22Rv1 (cell line): Measurements from ENCODE around the gene DAGLA.

Source experiments
- H3K27ac ChIP-seq: fragments of 450-650 bp; 2 replicates; pipeline ENCODE4 v1.5.1; 2017
- CTCF ChIP-seq: fragments of 450-650 bp; IDR thresholded peaks from 2 replicates; pipeline ENCODE4 v1.5.1; 2017; ENCODE audit warnings: mild to moderate bottlenecking
- ZFX ChIP-seq: fragments of 450-650 bp; IDR thresholded peaks from 2 replicates; pipeline ENCODE4 v1.6.1; 2017; ENCODE audit warnings: antibody characterized with exemption, borderline replicate concordance

The DAGLA gene

GRCh38 chr11:61679893-61680621 lies at the start of gene DAGLA:
DAGLA (plus strand) TSS chr11:61680391; CDS start chr11:61720156, 39,765 bp downstream.
- TF ChIP-seq CTCF: peak; percentile 98
- TF ChIP-seq ZFX: no peak
- H3K27ac ChIP-seq: no peak within 1 kb of the TSS

GRCh38 chr11:61632096-61632495 lies 48.1 kb upstream of the DAGLA start:
- no peak overlapping the region for H3K27ac ChIP-seq
- TF ChIP-seq CTCF (no peak), ZFX (no peak)

- TF ChIP-seq CTCF (no peak), ZFX (no peak)
- H3K27ac ChIP-seq: no peak overlapping the region
Observed at GRCh38 chr11:61635304-61635703, 44.9 kb upstream of the DAGLA start.

- no peak for TF ChIP-seq ZFX
- no peak for TF ChIP-seq CTCF
- no peak overlapping the region for H3K27ac ChIP-seq
Observed at GRCh38 chr11:61635787-61636186, 44.4 kb upstream of the DAGLA start.

DNA sequence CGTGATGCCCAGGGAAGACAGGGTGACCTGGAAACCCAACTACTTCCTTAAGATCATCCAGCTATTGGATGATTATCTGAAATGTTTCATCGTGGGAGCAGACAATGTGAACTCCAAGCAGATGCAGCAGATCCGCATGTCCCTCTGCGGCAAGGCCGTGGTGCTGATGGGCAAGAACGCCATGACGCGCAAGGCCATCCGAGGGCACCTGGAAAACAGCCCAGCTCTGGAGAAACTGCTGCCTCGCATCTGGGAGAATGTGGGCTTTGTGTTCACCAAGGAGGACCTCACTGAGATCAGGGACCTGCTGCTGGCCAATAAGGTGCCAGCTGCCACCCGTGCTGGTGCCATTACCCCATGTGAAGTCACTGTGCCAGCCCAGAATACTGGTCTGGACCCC lies 43.5 kb upstream of the DAGLA start:
- no peak overlapping the region for H3K27ac ChIP-seq
- TF ChIP-seq ZFX (no peak), CTCF (no peak)

- H3K27ac ChIP-seq: no peak overlapping the region
- TF ChIP-seq CTCF (no peak), ZFX (no peak)
Observed at GRCh38 chr11:61637277-61637676, 42.9 kb upstream of the DAGLA start.

GRCh38 chr11:61639816-61640443 lies 40.3 kb upstream of the DAGLA start:
- no peak for TF ChIP-seq CTCF
- no peak for TF ChIP-seq ZFX

More at GRCh38 chr11:61639816-61640443, 40.3 kb upstream of the DAGLA start:
- no peak overlapping the region for H3K27ac ChIP-seq
